ENCODE measurements around the gene IMPA2.

The IMPA2 gene

GRCh38 chr18:11981543-11982366 lies 448 bp downstream of the IMPA2 start:
- intact Hi-C loops (cut with DNase I; ENCODE audit: low total_unique reads) = loop anchor here (5.0 kb wide), 1 partner anchor 34 kb away; no protein-coding TSS in a partner anchor
- H3K4me1 ChIP-seq = peaks cover 4 to 16% (median 10%) of the 10 kb centered on the region in 4 donors

GRCh38 chr18:11982981-11983380 lies 1.7 kb downstream of the IMPA2 start:
- no peak for DNase-seq
- Histone ChIP-seq H3K36me3 (no peaks in the 10 kb centered on the region), H3K27me3 (no peaks in the 10 kb centered on the region), H3K4me3 (no peak overlapping the region), H3K4me1 (peaks cover 4 to 20% (median 10%) of the 10 kb centered on the region in 4 donors), H3K9me3 (no peaks in the 10 kb centered on the region), H3K27ac (no peak overlapping the region)
- no peak for TF ChIP-seq CTCF (IDR thresholded peaks at IDR 0.05)
- intact Hi-C loops (cut with DNase I; ENCODE audit: low total_unique reads) = loop anchor here (5.0 kb wide), 1 partner anchor 36 kb away; no protein-coding TSS in a partner anchor

More at GRCh38 chr18:11981543-11982366, 448 bp downstream of the IMPA2 start:
- peak; percentile 55 to 70 for DNase-seq
- no peak for TF ChIP-seq CTCF (IDR thresholded peaks at IDR 0.05)
- Histone ChIP-seq H3K4me3 (peak overlapping the region; percentile 75 to 88), H3K9me3 (no peaks in the 10 kb centered on the region), H3K36me3 (no peaks in the 10 kb centered on the region), H3K27me3 (no peaks in the 10 kb centered on the region), H3K27ac (peak overlapping the region; percentile 89 to 96)

- no peaks in the 10 kb centered on the region for H3K9me3 ChIP-seq
- no peak overlapping the region for H3K4me3 ChIP-seq
- no peaks in the 10 kb centered on the region for H3K27me3 ChIP-seq
- TF ChIP-seq CTCF (IDR thresholded peaks at IDR 0.05) = no peak
- H3K4me1 ChIP-seq = peaks cover 4 to 20% (median 10%) of the 10 kb centered on the region in 4 donors
- H3K27ac ChIP-seq = no peak overlapping the region
- H3K36me3 ChIP-seq = no peaks in the 10 kb centered on the region
- peak in 1 of 2 donors; percentile 47 for DNase-seq
- intact Hi-C loops (cut with DNase I; ENCODE audit: low total_unique reads) = loop anchor here (5.0 kb wide), 1 partner anchor 36 kb away; no protein-coding TSS in a partner anchor
Measured at GRCh38 chr18:11983592-11983991, 2.3 kb downstream of the IMPA2 start.

GRCh38 chr18:11984091-11984490 lies 2.8 kb downstream of the IMPA2 start:
- intact Hi-C loops (cut with DNase I; ENCODE audit: low total_unique reads) = loop anchor here (5.0 kb wide), 1 partner anchor 37 kb away; no protein-coding TSS in a partner anchor
- no peak for TF ChIP-seq CTCF (IDR thresholded peaks at IDR 0.05)
- H3K9me3 ChIP-seq = no peaks in the 10 kb centered on the region
- no peaks in the 10 kb centered on the region for H3K27me3 ChIP-seq
- peaks cover 4 to 20% (median 10%) of the 10 kb centered on the region in 4 donors for H3K4me1 ChIP-seq
- peak in 1 of 2 donors; percentile 43 for DNase-seq
- no peak overlapping the region for H3K27ac ChIP-seq
- no peak overlapping the region for H3K4me3 ChIP-seq
- H3K36me3 ChIP-seq = no peaks in the 10 kb centered on the region

GRCh38 chr18:11985586-11985985 lies 4.3 kb downstream of the IMPA2 start:
- H3K36me3 ChIP-seq = no peaks in the 10 kb centered on the region
- H3K27me3 ChIP-seq = no peaks in the 10 kb centered on the region
- H3K4me3 ChIP-seq = no peak overlapping the region
- TF ChIP-seq CTCF (IDR thresholded peaks at IDR 0.05) = no peak
- intact Hi-C loops (cut with DNase I; ENCODE audit: low total_unique reads) = no loop called here
- H3K9me3 ChIP-seq = no peaks in the 10 kb centered on the region
- peaks cover 0 to 13% (median 4%) of the 10 kb centered on the region in 4 donors for H3K4me1 ChIP-seq
- no peak overlapping the region for H3K27ac ChIP-seq
- peak in 1 of 2 donors; percentile 11 for DNase-seq
